ENCODE results near the gene SBNO1.
"Not testable (repeated sequence)": the region's sequence is repeated elsewhere in the genome, so short reads cannot be mapped to it uniquely, and the experiment has no call there.

The SBNO1 gene

GRCh38 chr12:123384994-123385376, 20.3 kb upstream of the SBNO1 start:
- Histone ChIP-seq H3K27ac (peak overlapping the region; percentile 50), H3K36me3 (replicated peaks) (no peaks in the 10 kb centered on the region), H3K4me3 (ENCODE audit: low read depth, low read length) (peak overlapping the region; percentile 79), H3K27me3 (replicated peaks) (no peaks in the 10 kb centered on the region)
- DNase-seq, result peak; percentile 27
- TF ChIP-seq CTCF (IDR thresholded peaks at IDR 0.05; ENCODE audit: low read depth, low read length, missing control alignments), result no peak
- in situ Hi-C loops (cut with HindIII; ENCODE audit: low pct_ligation_motif_present, low sequenced_read_pairs), result no loop called here

- in situ Hi-C loops (cut with HindIII; ENCODE audit: low pct_ligation_motif_present, low sequenced_read_pairs), result no loop called here
- DNase-seq, result peak; percentile 16
- H3K4me3 ChIP-seq (ENCODE audit: low read depth, low read length), result peak overlapping the region; percentile 79
- peak overlapping the region; percentile 50 for H3K27ac ChIP-seq
- H3K36me3 ChIP-seq (replicated peaks), result no peaks in the 10 kb centered on the region
- no peak for TF ChIP-seq CTCF (IDR thresholded peaks at IDR 0.05; ENCODE audit: low read depth, low read length, missing control alignments)
- H3K27me3 ChIP-seq (replicated peaks), result no peaks in the 10 kb centered on the region
Observed at GRCh38 chr12:123384318-123384993, 19.8 kb upstream of the SBNO1 start.

- DNase-seq, result no peak
- no peaks in the 10 kb centered on the region for H3K36me3 ChIP-seq (replicated peaks)
- no peak for TF ChIP-seq CTCF (IDR thresholded peaks at IDR 0.05; ENCODE audit: low read depth, low read length, missing control alignments)
- no peak overlapping the region for H3K4me3 ChIP-seq (ENCODE audit: low read depth, low read length)
- no peak overlapping the region for H3K27ac ChIP-seq
- no peaks in the 10 kb centered on the region for H3K27me3 ChIP-seq (replicated peaks)
- in situ Hi-C loops (cut with HindIII; ENCODE audit: low pct_ligation_motif_present, low sequenced_read_pairs), result no loop called here
Observed at GRCh38 chr12:123382684-123383083, 18.0 kb upstream of the SBNO1 start.

GRCh38 chr12:123379391-123379790, 14.7 kb upstream of the SBNO1 start:
- TF ChIP-seq CTCF (IDR thresholded peaks at IDR 0.05; ENCODE audit: low read depth, low read length, missing control alignments), result no peak
- no peaks in the 10 kb centered on the region for H3K36me3 ChIP-seq (replicated peaks)
- H3K27me3 ChIP-seq (replicated peaks), result no peaks in the 10 kb centered on the region
- in situ Hi-C loops (cut with HindIII; ENCODE audit: low pct_ligation_motif_present, low sequenced_read_pairs), result no loop called here
- no peak overlapping the region for H3K27ac ChIP-seq
- no peak overlapping the region for H3K4me3 ChIP-seq (ENCODE audit: low read depth, low read length)
- no peak for DNase-seq

GRCh38 chr12:123372415-123372814, 7.8 kb upstream of the SBNO1 start:
- H3K4me3 ChIP-seq (ENCODE audit: low read depth, low read length); in situ Hi-C loops (cut with HindIII; ENCODE audit: low pct_ligation_motif_present, low sequenced_read_pairs); H3K27me3 ChIP-seq (replicated peaks); DNase-seq; H3K27ac ChIP-seq; H3K36me3 ChIP-seq (replicated peaks): not testable (repeated sequence)

- DNase-seq; H3K27ac ChIP-seq; in situ Hi-C loops (cut with HindIII; ENCODE audit: low pct_ligation_motif_present, low sequenced_read_pairs); H3K27me3 ChIP-seq (replicated peaks); H3K36me3 ChIP-seq (replicated peaks); H3K4me3 ChIP-seq (ENCODE audit: low read depth, low read length): not testable (repeated sequence)
Observed at GRCh38 chr12:123371667-123372368, 7.2 kb upstream of the SBNO1 start.

Data from brain microvascular endothelial cell (primary cell).